Measurements from ENCODE around the gene RFLNA.

DNA sequence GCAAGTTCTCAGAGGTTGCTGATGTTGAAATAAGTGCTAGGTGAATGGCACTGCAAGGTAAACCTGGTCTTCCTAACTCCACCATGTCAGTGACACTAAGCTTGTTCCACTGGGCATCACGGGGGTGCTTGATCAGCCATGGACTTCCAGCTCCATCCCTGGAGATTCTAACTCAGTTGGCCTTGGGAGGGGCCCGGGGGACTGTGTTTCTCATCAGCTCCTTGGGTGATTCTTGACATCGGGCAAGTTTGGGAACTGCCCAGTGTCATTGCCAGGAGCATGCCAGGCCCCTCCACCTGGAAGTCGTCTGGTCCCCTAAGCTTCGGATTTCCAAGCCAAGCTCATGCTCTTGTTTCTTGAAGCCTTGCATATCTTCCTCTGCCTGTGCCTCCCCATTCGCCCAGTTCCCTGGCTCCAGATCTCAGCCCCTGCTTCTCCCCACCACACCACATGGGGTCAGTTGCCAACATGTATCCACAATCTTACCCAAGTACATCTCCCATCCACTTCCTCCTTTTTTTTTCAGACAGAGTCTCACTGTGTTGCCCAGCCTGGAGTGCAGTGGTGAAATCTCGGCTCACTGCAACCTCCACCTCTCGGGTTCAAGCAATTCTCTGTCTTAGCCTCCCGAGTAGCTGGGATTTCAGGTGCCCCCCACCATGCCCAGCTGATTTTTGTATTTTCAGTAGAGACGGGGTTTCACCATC is 30.7 kb upstream of the RFLNA start:
- TF ChIP-seq, protein P1, sequence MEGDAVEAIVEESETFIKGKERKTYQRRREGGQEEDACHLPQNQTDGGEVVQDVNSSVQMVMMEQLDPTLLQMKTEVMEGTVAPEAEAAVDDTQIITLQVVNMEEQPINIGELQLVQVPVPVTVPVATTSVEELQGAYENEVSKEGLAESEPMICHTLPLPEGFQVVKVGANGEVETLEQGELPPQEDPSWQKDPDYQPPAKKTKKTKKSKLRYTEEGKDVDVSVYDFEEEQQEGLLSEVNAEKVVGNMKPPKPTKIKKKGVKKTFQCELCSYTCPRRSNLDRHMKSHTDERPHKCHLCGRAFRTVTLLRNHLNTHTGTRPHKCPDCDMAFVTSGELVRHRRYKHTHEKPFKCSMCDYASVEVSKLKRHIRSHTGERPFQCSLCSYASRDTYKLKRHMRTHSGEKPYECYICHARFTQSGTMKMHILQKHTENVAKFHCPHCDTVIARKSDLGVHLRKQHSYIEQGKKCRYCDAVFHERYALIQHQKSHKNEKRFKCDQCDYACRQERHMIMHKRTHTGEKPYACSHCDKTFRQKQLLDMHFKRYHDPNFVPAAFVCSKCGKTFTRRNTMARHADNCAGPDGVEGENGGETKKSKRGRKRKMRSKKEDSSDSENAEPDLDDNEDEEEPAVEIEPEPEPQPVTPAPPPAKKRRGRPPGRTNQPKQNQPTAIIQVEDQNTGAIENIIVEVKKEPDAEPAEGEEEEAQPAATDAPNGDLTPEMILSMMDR (conservative IDR thresholded peaks at IDR 0.05; ENCODE audit: low read depth, low read length): no peak
- no peak for TF ChIP-seq SMC3 (IDR thresholded peaks at IDR 0.05; ENCODE audit: low read depth, low read length)
- no peak for TF ChIP-seq RCOR1 (IDR thresholded peaks at IDR 0.05; ENCODE audit: insufficient replicate concordance, low read length)
- TF ChIP-seq MAFK (IDR thresholded peaks at IDR 0.05; ENCODE audit: low read depth, low read length): no peak
- no peak for TF ChIP-seq POLR2A (IDR thresholded peaks at IDR 0.05; ENCODE audit: low read depth, low read length)
- no peak for TF ChIP-seq USF2 (IDR thresholded peaks at IDR 0.05; ENCODE audit: low read depth, low read length)

Measured in IMR-90 (cell line).